LNCAP (cell line): Measurements from ENCODE around the gene ZNF516.

Source experiments
- CTCF ChIP-seq: fragments of 450-650 bp; IDR thresholded peaks from 2 replicates; pipeline ENCODE4 v1.5.1; 2017; ENCODE audit warnings: mild to moderate bottlenecking

Gene ZNF516

GRCh38 chr18:76497021-76497420 lies 2.0 kb upstream of the ZNF516 start:
- no peak for TF ChIP-seq CTCF

GRCh38 chr18:76496194-76496890 lies 1.3 kb upstream of the ZNF516 start:
- no peak for TF ChIP-seq CTCF

DNA sequence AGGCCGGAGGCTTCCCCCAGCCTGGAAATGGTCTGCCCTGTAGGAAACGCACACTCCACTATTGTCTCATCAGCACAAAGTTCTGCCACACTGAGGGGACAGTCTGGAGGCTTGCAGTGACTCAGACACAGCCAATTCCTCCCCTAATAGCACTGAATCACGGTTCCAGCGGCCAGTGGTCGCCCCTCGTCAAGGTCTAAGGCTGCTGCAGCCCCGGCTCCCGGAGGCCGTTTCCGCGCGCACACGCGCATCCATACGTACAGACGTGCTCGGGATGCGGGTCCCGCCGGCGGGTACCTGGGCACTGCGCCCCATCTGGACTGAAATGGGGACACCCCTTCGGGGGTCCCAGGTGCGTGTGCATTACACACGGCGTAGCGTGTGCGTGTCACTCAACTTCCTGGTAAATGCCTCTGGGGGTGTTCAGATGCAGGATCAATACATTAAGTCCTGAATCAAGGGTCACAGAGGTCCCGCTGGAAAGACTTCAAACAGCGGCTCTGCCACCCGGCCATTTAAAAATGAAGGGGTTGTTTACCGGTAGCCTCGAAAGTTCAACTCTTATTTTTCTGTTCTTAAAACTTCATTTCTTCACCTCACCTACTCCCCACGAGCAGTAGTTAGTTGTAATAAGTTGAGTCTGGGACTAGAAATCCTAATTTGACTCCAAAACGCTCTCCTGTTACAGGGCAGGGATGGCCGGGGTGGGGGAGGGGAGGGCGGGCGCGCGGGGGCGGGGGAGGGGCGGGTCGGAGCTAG lies 572 bp upstream of the ZNF516 start:
- TF ChIP-seq CTCF = no peak

GRCh38 chr18:76494231-76495005 lies 624 bp downstream of the ZNF516 start:
- TF ChIP-seq CTCF = no peak

DNA sequence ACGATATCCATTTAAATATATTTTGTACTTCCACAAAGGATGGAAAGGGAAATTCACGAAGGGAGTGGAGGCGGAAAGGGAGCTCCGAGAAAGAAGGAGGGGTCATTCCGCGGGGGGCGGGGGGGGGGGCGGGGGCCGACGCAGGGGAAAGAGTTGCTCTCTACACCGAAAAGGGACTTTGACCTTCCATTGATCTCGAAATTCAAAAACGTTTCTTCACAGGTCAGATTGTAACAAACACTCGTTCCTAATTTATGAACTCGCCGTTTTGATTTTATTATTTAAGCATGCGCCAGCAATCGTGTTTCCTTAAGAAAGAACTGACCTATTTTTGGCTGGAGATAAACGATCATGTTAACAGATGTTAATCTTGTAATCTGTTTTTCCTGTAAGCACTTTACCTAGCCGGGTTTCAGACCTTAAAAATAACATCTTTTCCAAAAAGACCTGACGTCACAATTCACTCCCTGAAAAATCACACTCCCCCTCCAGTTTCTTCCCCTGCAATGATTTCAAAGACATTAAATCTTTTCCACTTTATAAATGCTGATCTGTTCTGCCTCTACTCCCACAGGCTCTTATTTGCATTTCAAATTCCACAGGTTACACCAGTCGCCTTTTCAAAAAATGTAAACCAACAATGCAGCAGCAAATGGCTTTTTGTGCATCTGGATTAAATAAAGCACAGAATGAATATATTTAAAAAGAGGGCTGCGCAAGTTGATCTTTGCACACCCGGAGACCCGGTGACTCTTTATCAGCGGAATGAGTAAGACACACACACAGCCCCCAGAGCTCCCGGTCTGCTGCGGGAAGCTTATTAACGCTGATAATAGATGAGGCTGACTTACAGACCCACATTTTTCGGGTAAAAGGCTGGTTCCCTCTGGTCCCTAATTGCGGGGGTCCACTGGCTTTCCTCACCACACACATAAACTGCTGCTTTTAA lies 1.6 kb downstream of the ZNF516 start:
- TF ChIP-seq CTCF = no peak

- TF ChIP-seq CTCF = no peak
These were observed 2.3 kb downstream of the ZNF516 start for GRCh38 chr18:76492669-76493212.
